RWPE1 (cell line): ENCODE results near the gene TBC1D13.
"Not testable (repeated sequence)": the region's sequence is repeated elsewhere in the genome, so short reads cannot be mapped to it uniquely, and the experiment has no call there.

Experiments used
- CTCF ChIA-PET: fragments of 350-600 bp; sonication (Branson Sonifier 250); formaldehyde crosslinking; extraction: SDS; loops from one replicate; lab custom pipeline; 2021; lab: Yijun Ruan, JAX
- POLR2A ChIA-PET: fragments of 400-600 bp; formaldehyde crosslinking; extraction: SDS; loops from one replicate; lab custom pipeline; 2020; ENCODE audit warnings: antibody characterized with exemption; ENCODE audit not compliant: low non-redundant PET; lab: Yijun Ruan, JAX
- DNase-seq: peaks from one replicate; pipeline ENCODE4 v3.0.0; 2012; ENCODE audit warnings: low spot score
- H3K27ac ChIP-seq: fragments of 450-650 bp; 2 replicates; pipeline ENCODE4 v1.5.1; 2017
- TF ChIP-seq, protein P1 (sequence below): fragments of 450-650 bp; conservative IDR thresholded peaks from 2 replicates; pipeline ENCODE4 v1.5.1; 2017; ENCODE audit warnings: low read depth, mild to moderate bottlenecking

The TBC1D13 gene

GRCh38 chr9:128840524-128840923, 53.5 kb downstream of the TBC1D13 start:
- ChIA-PET POLR2A (no interaction called here), CTCF (no interaction called here)
- no peak for DNase-seq
- TF ChIP-seq, protein P1, sequence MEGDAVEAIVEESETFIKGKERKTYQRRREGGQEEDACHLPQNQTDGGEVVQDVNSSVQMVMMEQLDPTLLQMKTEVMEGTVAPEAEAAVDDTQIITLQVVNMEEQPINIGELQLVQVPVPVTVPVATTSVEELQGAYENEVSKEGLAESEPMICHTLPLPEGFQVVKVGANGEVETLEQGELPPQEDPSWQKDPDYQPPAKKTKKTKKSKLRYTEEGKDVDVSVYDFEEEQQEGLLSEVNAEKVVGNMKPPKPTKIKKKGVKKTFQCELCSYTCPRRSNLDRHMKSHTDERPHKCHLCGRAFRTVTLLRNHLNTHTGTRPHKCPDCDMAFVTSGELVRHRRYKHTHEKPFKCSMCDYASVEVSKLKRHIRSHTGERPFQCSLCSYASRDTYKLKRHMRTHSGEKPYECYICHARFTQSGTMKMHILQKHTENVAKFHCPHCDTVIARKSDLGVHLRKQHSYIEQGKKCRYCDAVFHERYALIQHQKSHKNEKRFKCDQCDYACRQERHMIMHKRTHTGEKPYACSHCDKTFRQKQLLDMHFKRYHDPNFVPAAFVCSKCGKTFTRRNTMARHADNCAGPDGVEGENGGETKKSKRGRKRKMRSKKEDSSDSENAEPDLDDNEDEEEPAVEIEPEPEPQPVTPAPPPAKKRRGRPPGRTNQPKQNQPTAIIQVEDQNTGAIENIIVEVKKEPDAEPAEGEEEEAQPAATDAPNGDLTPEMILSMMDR: no peak
- H3K27ac ChIP-seq: no peak overlapping the region

GRCh38 chr9:128841694-128842492, 54.8 kb downstream of the TBC1D13 start:
- no peak for DNase-seq
- ChIA-PET POLR2A (no interaction called here), CTCF (interaction anchor here (0.6 kb wide), 1 partner anchor 86 kb away, joined by 3 read pairs; no protein-coding TSS in a partner anchor)
- TF ChIP-seq, protein P1: no peak
- H3K27ac ChIP-seq: no peak overlapping the region

DNA sequence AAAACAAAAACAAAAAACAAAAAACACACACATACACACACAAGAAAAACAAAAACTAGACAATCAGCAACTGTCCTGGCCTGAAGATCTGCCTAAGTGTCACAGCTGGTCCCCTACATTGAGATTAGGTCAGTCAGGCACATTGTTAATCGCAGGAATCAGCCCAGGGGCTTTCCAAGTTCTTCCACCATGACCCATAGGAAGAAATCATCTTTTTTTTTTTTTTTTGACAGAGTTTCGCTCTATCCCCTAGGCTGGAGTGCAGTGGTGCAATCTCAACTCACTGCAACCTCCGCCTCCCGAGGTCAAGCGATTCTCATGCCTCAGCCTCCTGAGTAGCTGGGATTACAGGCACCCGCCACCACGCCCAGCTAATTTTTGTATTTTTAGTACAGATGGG, 56.1 kb downstream of the TBC1D13 start:
- POLR2A ChIA-PET, DNase-seq, H3K27ac ChIP-seq: not testable (repeated sequence)
- CTCF ChIA-PET: interaction anchor here (0.5 kb wide), 2 partner anchors 87 to 134 kb away, joined by 3 to 5 read pairs; no protein-coding TSS in a partner anchor

GRCh38 chr9:128845186-128845931, 58.3 kb downstream of the TBC1D13 start:
- TF ChIP-seq, protein P1: no peak

GRCh38 chr9:128846680-128847030, 59.6 kb downstream of the TBC1D13 start:
- H3K27ac ChIP-seq: no peak overlapping the region
- CTCF ChIA-PET: interaction anchor here (0.8 to 0.9 kb wide), 2 partner anchors 23 to 256 kb away, joined by 3 read pairs; no protein-coding TSS in a partner anchor
- TF ChIP-seq, protein P1: no peak
- POLR2A ChIA-PET: interaction anchor here (0.7 kb wide), 1 partner anchor 46 kb away, joined by 5 read pairs; no protein-coding TSS in a partner anchor
- DNase-seq: no peak

More at GRCh38 chr9:128845186-128845931, 58.3 kb downstream of the TBC1D13 start:
- peak overlapping the region; percentile 51 for H3K27ac ChIP-seq
- ChIA-PET CTCF (interaction anchor here (0.5 to 1.7 kb wide), 6 partner anchors 17 to 707 kb away, joined by 3 to 6 read pairs (median 3); partner anchors contain the start of gene KYAT1), POLR2A (interaction anchor here (0.5 kb wide), 1 partner anchor 61 kb away, joined by 5 read pairs; no protein-coding TSS in a partner anchor)
- peak; percentile 61 for DNase-seq

- POLR2A ChIA-PET: no interaction called here
- no peak overlapping the region for H3K27ac ChIP-seq
- DNase-seq: no peak
- TF ChIP-seq, protein P1: no peak
- CTCF ChIA-PET: no interaction called here
These were observed 60.8 kb downstream of the TBC1D13 start for GRCh38 chr9:128847803-128848202.

GRCh38 chr9:128851024-128851423, 64.0 kb downstream of the TBC1D13 start:
- H3K27ac ChIP-seq, DNase-seq, POLR2A ChIA-PET: not testable (repeated sequence)
- CTCF ChIA-PET: interaction anchor here (1.5 kb wide), 1 partner anchor 75 kb away, joined by 5 read pairs; no protein-coding TSS in a partner anchor
